Chondrocyte (in vitro differentiated cells): ENCODE data around the gene SF3A2. TPM values are rescaled to one million over a fixed set of nuclear protein-coding genes. Genes with fewer than 3 reads are reported as not detected.

Experiments used
- DNase-seq: peaks from one replicate; pipeline ENCODE4 v3.0.0; 2021; ENCODE audit warnings: mixed read lengths, low spot score
- H3K27ac Mint-ChIP-seq: one replicate; pipeline ENCODE4 v1.8.0; 2021; ENCODE audit warnings: mild to moderate bottlenecking, moderate library complexity, mixed read lengths; ENCODE audit not compliant: unreplicated experiment
- H3K27me3 Mint-ChIP-seq: 2 replicates; pipeline ENCODE4 v1.8.0; 2021; ENCODE audit warnings: low read depth, mixed read lengths
- H3K36me3 Mint-ChIP-seq: 2 replicates; pipeline ENCODE4 v1.8.0; 2021; ENCODE audit warnings: low read depth, mixed read lengths
- H3K4me1 Mint-ChIP-seq: 2 replicates; pipeline ENCODE4 v1.8.0; 2021; ENCODE audit warnings: low read depth, mild to moderate bottlenecking, mixed read lengths
- H3K4me3 Mint-ChIP-seq: one replicate; pipeline ENCODE4 v1.8.0; 2021; ENCODE audit warnings: mild to moderate bottlenecking, moderate library complexity, mixed read lengths; ENCODE audit not compliant: unreplicated experiment
- H3K9me3 Mint-ChIP-seq: 2 replicates; pipeline ENCODE4 v1.8.0; 2021; ENCODE audit warnings: low read depth, mixed read lengths
- CTCF ChIP-seq: fragments of 200-600 bp; sonication (generic); IDR thresholded peaks from 2 replicates; pipeline ENCODE4 v1.5.0; 2021; ENCODE audit warnings: antibody characterized with exemption, mild to moderate bottlenecking, moderate library complexity
- total RNA-seq: library from RNA; stranded (reverse); gene quantifications from 3 replicates; pipeline ENCODE4 v1.2.1, GENCODE V29; 2021

SF3A2 gene
- total RNA-seq, 1 donor from 2014 or later = 71.2 TPM

- H3K27ac Mint-ChIP-seq = no peak overlapping the region
- H3K4me3 Mint-ChIP-seq = no peak overlapping the region
- H3K36me3 Mint-ChIP-seq = peaks cover 24% of the 10 kb centered on the region
- TF ChIP-seq CTCF = no peak
- no peaks in the 10 kb centered on the region for H3K27me3 Mint-ChIP-seq
- peaks cover 7% of the 10 kb centered on the region for H3K4me1 Mint-ChIP-seq
- DNase-seq = no peak
- H3K9me3 Mint-ChIP-seq = no peaks in the 10 kb centered on the region
Measured at GRCh38 chr19:2212861-2213711, 23.5 kb upstream of the SF3A2 start.

- no peak for DNase-seq
- no peaks in the 10 kb centered on the region for H3K9me3 Mint-ChIP-seq
- H3K4me1 Mint-ChIP-seq = no peaks in the 10 kb centered on the region
- H3K4me3 Mint-ChIP-seq = no peak overlapping the region
- no peak for TF ChIP-seq CTCF
- no peaks in the 10 kb centered on the region for H3K27me3 Mint-ChIP-seq
- H3K36me3 Mint-ChIP-seq = peaks cover 24% of the 10 kb centered on the region
- no peak overlapping the region for H3K27ac Mint-ChIP-seq
Measured at GRCh38 chr19:2213799-2214198, 22.8 kb upstream of the SF3A2 start.

GRCh38 chr19:2214251-2214650 is 22.4 kb upstream of the SF3A2 start:
- Mint-ChIP-seq H3K4me3 (no peak overlapping the region), H3K4me1 (no peaks in the 10 kb centered on the region), H3K27me3 (no peaks in the 10 kb centered on the region), H3K36me3 (peaks cover 24% of the 10 kb centered on the region), H3K27ac (no peak overlapping the region), H3K9me3 (no peaks in the 10 kb centered on the region)
- no peak for TF ChIP-seq CTCF
- DNase-seq = no peak

- no peak for DNase-seq
- no peak for TF ChIP-seq CTCF
- no peak overlapping the region for H3K27ac Mint-ChIP-seq
- peaks cover 25% of the 10 kb centered on the region for H3K36me3 Mint-ChIP-seq
- no peaks in the 10 kb centered on the region for H3K4me1 Mint-ChIP-seq
- H3K27me3 Mint-ChIP-seq = no peaks in the 10 kb centered on the region
- H3K9me3 Mint-ChIP-seq = no peaks in the 10 kb centered on the region
- no peak overlapping the region for H3K4me3 Mint-ChIP-seq
Measured at GRCh38 chr19:2215281-2215751, 21.3 kb upstream of the SF3A2 start.

- no peak overlapping the region for H3K4me3 Mint-ChIP-seq
- no peak for TF ChIP-seq CTCF
- H3K4me1 Mint-ChIP-seq = peaks cover 10% of the 10 kb centered on the region
- H3K9me3 Mint-ChIP-seq = no peaks in the 10 kb centered on the region
- H3K27ac Mint-ChIP-seq = no peak overlapping the region
- H3K27me3 Mint-ChIP-seq = no peaks in the 10 kb centered on the region
- no peak for DNase-seq
- peaks cover 27% of the 10 kb centered on the region for H3K36me3 Mint-ChIP-seq
Measured at GRCh38 chr19:2216361-2217225, 20.0 kb upstream of the SF3A2 start.
